Islet precursor cell (in vitro differentiated cells): ENCODE results near the gene HERC3.
A peak's percentile ranks its signal among the peaks of the same experiment; 100 is the strongest.

Experiments
- DNase-seq: peaks from one replicate; pipeline ENCODE4 v3.0.0-alpha.2; 2018

Gene HERC3

GRCh38 chr4:88591787-88592599 is at the start of gene HERC3:
TSS of gene HERC3 (plus strand) at chr4:88592480. CDS start at chr4:88605824, 13,344 bp downstream.
- peak; percentile 95 for DNase-seq

DNA sequence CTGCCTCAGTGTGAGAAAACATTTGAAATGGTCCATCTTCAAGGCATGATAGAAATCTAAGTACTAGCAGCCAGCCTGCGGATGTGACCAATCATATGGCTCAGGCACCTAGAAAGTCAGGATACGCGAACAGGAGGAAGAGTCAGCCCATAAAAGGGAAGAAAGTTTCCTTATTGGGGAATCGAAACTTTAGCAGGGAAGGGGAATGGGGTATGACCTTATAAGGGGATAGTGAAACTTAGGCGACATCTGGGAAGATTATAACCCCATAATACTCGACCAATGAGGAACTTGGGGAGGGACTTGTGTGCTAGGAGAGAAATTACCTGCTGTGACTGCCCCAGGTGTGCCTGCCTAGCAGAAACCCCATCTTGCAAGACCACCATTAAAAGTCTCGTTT is 42.5 kb upstream of the HERC3 start:
- DNase-seq, result no peak

DNA sequence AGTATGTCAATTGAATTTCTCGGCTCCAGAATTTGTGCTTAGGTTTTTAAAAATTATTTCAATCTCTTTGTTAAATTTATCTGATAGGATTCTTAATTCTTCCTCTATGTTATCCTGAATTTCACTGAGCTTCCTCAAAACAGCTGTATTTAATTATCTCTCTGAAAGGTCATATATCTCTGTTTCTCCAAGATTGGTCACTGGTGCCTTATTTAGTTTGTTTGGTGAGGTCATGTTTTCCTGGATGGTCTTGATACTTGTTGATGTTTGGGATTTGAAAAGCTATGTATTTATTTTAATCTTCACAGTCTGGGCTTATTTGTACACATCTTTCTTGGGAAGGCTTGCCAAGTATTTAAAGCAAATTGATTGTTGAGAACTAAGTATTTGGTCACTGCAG is 24.7 kb upstream of the HERC3 start:
- DNase-seq, result no peak

GRCh38 chr4:88570001-88570400 is 22.3 kb upstream of the HERC3 start:
- no peak for DNase-seq

DNA sequence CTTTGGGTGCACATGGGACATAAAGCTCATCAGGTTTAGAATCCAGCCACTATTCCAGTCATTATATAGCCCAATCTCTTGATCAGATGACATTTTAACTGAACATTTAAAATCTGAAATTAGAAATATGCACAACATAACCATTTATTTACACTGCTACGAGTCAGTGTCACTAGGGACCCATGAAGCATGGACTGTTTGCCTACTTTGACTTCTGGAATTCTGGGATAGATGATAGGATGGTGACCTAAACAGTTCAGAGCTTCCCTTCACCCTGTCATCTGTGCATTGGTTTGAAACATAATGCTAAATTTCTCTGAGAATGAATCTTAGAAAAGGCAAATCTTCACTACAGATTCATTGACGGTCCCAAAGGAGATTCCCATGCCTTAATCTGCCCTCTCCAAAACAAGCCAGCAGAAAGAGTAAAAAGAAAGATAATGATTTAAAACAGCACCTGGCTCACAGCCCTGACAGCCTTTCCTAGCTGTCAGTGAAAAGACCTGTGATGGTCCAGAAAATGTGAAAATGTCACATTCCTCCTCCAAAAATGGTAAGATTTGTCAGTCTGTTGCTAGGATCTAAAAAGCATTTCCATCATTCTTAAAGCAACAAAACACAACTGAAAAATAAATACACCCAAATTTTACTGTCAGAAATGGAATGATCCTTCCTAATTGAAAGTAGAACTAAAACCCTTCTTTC is 18.9 kb upstream of the HERC3 start:
- DNase-seq, result no peak

GRCh38 chr4:88573995-88574394 is 18.3 kb upstream of the HERC3 start:
- DNase-seq, result no peak

DNA sequence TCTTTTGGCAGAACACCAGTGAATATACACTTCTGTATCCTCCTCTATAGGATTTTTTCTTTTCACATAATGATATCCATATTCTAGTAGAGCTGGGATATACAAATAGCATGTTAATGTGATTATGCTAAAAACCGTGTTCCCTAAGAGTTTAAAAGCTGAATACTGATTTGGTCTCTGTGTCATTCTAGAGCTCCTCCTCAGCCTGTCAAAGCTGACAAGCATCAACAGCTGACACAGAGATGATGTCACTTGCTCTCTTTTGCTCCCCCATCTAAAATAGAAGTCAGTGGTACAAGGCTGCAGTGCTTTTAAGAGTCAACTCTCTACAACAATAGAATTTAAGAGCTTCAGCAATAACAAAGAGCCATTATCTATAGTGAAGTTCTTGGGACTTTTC is 17.1 kb upstream of the HERC3 start:
- no peak for DNase-seq

GRCh38 chr4:88582493-88582892 is 9.8 kb upstream of the HERC3 start:
- no peak for DNase-seq

GRCh38 chr4:88583631-88584470 is 8.4 kb upstream of the HERC3 start:
- no peak for DNase-seq

GRCh38 chr4:88584471-88584900 is 7.8 kb upstream of the HERC3 start:
- DNase-seq, result no peak

DNA sequence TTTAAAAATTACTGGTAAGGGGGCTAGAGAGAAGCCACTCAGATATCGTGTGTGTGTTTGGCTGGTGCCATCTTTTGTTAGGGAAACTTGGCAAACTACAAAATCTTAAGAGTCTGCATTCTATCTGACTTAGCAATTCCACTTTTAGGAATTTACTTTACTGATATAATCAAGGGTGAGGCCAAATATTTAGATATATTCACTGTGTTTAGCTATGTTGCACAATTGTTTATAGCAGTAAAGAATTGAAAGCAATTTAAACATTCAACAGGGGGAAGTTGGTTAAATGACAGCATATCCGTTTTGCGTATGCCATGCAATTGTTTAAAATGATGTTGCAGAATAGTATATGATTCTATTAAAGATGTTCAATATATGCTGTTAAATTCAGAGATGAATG is 6.4 kb upstream of the HERC3 start:
- no peak for DNase-seq

DNA sequence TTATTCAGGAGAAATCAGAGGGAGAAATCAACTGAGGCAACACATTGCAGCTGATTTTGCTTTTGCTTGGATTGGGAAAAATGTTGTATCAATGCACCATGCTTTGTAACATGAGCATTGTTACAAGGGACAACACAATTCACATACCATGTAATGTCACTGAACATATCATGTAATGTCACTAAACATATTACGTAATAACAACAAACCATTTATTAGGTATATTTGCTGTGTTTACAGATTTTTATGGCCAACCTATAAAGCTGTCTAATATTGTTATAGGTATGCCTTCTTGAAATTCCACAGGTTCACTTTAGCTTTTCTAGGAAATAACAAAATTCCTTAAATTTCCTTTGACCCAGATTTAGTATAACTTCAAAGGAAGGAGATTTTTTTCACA is 5.0 kb upstream of the HERC3 start:
- no peak for DNase-seq

DNA sequence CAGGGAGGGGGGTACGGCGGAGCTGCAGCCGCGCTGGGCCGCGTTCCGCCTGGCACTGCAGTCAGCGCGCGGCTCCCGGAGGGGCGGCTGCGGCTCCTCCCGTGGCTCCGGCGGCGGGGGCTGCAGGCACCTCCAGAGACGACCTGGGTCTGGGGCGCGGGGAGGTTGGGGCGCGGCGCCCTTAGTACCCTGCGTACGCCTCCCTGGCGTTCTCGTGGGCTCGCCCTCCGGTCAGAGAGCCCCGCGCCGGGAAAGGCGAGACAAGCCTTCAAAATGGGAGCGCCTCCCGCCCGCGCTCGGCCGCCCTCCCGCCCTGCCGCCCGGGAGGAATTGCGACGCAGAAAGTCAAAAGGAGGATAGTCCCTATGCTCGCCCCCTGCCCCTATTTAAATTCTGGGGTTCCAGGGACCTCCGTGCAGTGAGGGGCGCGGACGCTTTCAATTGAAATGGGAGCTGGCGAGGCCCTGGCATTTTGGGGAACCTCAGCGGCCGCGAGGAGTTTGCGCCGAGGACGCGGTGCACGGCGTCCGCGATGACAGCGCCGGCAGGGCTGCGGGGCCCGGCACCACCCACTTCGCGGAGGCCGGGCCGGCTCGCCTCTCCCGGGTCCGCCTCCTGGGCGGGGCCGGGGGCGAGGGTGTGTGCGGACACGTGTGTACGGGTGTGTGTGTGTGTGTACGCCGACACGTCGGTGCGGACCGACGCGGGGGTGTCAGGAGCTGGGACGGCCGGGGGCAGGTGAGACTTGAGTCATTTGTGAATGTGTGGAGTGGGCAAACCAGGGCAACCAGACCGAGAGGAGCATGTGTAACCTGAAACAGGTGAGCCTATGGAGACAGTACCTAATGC is 544 bp downstream of the HERC3 start:
- peak; percentile 84 for DNase-seq

DNA sequence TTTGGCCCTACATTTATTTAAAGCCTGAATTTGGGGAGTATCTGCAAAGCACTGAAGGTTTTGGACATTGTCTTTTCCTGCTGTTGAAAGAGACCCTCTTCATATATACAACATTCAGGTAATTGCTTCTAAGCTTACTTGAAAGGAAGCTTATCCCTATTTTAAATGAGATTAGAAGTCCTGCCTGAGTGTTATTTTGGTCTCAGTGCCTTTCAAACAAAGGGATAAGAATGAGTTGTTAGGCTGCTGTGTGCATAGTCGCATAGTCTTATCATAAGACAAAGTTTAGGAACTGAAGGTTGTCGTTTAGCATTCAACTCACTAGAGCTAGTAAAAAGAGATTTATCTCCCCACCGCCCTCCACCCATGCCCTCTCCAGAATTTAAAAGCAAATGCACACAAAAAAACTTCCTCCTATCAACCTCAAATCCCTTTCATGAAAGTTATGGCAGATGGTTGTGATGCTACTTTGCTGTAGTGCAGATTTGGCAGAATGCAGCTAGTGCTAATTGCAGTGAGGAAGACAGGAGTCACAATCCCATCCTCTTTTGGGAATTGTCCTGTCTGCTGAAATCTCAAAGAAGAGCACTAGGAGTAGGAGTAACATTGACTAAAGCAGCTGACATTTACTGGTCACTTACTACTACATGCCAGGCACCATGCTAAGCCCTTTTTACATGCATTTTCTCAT is 5.8 kb downstream of the HERC3 start:
- no peak for DNase-seq

DNA sequence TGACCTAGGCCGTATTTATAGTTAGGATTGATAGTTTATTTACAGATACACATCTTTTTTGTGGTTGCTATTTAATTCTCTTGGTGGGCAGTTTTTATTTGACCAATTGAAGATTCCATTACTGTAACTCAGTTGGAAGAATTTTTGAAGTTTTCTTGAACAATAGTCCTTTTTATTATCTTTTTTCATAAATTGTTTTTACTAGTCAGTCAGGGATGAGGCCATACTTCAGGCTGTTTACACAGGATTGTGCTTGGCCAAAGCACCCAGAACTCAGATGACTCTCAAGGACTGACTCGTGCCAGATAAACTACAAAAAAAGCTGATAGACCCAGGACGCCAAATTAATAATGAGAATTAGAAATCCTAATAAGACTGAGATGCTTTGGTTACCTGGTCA is 7.0 kb downstream of the HERC3 start:
- no peak for DNase-seq

DNA sequence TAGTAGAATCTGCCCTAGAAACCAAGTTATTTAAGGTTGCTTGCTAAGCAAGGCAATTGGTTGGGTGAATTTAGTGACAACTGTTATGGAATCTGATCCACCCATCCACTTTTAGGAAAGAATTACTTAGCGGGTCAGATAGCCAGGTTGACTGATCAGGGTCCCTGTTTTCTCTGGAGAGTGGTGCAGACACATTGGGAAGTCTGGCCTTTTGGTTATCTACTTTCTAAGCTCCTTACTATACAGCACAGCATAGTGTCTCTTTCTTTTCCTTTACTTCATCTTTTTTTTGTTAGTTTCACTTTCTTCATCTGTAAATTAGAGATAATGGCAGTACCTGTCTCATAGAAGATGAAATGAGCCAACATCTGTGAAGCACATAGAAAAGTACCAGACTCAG is 7.4 kb downstream of the HERC3 start:
- no peak for DNase-seq

- DNase-seq, result no peak
Observed at GRCh38 chr4:88600176-88600838, 8.0 kb downstream of the HERC3 start.

DNA sequence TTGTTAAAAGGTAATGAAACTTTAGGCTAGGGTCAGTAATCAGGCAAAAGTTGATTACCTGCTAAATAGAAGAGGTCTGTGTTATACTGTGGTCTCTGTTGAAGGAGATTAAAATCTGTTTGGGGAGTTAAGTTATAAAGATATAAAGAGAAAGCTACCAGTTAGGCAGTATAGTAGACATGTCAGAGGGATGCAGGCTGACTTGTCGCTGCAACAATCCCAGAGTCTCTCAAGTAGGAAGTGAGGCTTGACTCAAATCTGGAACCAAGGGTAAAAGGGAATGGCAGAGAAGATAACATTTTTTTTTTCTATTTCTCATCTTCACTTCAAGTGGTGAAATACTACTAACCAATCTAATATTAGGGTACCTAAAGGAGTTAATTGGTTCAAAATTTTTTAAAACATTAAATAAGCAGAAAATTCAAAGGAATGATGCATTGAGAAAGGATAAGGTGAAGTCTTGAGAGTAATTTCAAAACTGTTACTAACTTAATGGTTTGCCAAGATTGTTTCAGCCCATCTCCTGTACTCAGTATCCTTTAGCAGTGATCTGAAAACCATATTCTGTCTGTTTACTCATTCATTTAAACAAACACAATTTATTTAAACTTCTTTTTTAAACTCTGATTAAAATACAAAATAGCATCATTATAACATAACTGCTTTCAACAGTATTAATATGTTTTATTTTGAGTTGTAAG is 12.8 kb downstream of the HERC3 start:
- DNase-seq, result no peak

DNA sequence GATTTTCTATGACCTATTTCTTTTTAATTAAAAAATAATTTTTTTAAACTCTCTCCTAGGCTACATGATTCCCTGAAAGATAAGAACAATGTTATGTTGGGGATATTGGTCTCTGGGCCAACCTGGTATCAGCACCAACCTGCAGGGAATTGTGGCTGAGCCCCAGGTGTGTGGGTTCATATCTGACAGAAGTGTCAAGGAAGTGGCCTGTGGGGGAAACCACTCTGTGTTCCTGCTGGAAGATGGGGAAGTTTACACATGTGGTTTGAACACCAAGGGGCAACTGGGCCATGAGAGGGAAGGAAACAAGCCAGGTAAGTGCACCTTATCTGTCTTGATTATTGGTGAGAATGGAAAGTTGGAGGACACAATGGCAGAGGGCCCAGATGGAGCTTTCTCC is 13.5 kb downstream of the HERC3 start:
- DNase-seq, result no peak

DNA sequence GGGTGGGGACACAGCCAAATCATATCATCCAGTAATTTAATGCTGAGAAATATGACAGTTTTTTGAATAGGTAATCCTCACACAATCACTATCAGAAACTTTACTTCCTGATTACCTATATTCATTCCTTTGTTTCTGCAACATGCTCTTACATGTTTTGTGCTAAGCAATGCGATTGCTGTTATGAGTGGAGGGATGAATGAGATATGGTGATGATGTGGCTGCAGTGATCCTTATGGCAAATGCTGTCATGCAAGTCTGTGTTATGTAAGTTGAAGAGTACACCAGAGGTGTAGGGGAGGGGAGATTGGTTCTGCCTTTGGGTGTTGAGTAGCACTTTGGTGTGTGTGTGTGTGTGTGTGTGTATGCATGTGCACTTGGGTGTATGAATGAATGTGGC is 14.6 kb downstream of the HERC3 start:
- no peak for DNase-seq

DNA sequence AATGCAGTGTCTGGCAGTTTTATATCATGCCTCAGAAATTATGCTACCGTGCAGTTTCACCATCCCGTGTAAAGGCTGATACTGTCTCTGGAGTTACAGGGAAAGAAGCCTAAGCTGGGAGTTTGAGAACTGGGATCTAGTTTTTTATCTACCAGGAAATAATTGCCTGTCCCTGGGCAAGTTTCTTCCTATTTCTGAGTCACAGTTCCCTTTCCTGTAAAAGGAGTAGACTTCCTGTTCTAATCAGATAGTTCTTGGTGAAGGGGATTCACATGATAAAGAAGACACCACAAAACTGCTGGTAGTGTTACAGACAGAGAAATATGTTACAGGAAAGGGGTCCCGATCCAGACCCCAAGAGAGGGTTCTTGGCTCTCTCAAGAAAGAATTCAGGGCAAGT is 17.1 kb downstream of the HERC3 start:
- DNase-seq, result no peak
